Measurements from ENCODE around the gene GXYLT2.

Gene GXYLT2

DNA sequence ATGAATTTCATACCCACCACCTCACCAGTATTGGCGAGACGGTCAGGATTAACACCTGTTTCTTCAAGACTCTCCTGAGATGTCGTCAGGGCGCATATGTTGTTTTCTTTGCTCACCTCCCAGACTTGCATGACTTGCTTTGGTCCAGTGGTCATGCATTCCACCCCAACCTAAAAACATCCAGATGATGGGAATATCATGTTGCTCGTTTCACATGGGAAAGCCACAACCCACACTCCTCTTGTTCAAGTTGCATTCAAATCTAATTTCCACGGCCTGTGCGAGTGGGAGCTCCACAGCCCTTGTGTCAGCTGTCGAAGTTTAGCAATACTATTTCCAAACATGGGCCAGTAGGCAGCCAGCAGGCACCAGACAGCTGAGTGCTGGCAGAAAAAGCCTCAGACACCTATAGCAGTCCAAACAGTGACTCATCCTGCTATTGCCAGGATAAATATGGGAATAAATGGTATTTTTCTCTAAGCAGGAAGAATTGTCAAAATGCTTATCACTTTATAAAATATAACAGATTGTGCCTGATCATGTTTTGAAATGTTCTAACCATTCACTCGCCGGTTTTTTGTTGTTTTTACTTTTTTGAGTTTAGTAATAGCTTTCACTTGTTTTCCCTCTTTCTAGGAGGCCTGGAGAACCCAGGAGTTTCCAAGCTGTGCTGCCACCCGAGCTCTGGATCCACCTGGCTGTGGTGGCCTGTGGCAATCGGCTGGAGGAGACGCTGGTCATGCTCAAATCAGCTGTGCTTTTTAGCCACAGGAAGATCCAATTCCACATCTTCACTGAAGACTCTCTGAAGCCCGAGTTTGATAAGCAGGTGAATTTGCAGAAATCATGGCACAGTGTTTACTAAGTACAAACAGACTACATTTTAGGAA lies 20.1 kb downstream of the GXYLT2 start:
- H3K4me3 ChIP-seq (ENCODE audit: control insufficient read depth, low read depth, low read length), result no peak overlapping the region
- DNase-seq (ENCODE audit: low read depth), result peak; percentile 85
- TF ChIP-seq, protein P1, sequence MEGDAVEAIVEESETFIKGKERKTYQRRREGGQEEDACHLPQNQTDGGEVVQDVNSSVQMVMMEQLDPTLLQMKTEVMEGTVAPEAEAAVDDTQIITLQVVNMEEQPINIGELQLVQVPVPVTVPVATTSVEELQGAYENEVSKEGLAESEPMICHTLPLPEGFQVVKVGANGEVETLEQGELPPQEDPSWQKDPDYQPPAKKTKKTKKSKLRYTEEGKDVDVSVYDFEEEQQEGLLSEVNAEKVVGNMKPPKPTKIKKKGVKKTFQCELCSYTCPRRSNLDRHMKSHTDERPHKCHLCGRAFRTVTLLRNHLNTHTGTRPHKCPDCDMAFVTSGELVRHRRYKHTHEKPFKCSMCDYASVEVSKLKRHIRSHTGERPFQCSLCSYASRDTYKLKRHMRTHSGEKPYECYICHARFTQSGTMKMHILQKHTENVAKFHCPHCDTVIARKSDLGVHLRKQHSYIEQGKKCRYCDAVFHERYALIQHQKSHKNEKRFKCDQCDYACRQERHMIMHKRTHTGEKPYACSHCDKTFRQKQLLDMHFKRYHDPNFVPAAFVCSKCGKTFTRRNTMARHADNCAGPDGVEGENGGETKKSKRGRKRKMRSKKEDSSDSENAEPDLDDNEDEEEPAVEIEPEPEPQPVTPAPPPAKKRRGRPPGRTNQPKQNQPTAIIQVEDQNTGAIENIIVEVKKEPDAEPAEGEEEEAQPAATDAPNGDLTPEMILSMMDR (conservative IDR thresholded peaks at IDR 0.05; ENCODE audit: control insufficient read depth, insufficient read depth, low read depth, low read length), result no peak

DNA sequence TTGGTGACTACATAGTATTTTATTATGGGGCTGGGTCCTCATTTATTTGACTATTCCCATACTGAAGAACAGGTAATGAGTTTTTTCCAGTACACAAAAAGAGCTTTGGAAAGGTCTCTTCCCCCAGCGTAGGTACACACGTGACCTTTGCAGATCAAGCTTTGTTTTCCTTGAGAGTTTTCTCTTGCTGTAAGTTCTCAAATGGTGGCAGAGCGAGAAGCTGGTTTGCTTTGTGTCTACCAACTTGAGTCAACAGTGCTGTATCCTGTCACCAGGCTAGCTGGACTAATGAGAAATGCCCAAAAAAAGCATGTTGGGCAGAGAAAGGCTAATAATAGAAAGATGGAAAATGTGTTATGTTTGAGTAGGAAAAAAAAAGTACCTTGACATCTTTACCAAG lies 21.7 kb downstream of the GXYLT2 start:
- TF ChIP-seq, protein P1 (conservative IDR thresholded peaks at IDR 0.05; ENCODE audit: control insufficient read depth, insufficient read depth, low read depth, low read length), result no peak
- no peak for DNase-seq (ENCODE audit: low read depth)
- H3K4me3 ChIP-seq (ENCODE audit: control insufficient read depth, low read depth, low read length), result no peak overlapping the region

DNA sequence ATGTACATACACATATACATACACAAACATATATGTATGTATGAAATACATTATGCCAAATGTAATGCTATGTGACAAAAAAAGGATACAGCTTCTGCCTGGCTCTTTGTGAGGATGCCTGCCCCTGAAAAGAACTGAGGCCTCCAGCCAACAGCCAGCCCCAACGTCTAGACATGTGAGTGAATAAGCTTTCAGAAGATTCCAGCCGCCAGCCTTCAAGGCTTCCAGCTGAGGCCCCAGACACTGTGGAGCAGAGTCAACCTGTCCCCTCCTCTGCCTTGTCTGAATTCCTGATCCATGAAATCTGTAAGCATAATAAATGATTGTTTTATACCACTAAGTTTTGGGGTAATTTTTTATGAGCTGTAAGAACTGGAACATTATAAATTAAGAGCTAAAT lies 24.7 kb downstream of the GXYLT2 start:
- no peak for DNase-seq (ENCODE audit: low read depth)
- TF ChIP-seq, protein P1 (conservative IDR thresholded peaks at IDR 0.05; ENCODE audit: control insufficient read depth, insufficient read depth, low read depth, low read length), result no peak
- no peak overlapping the region for H3K4me3 ChIP-seq (ENCODE audit: control insufficient read depth, low read depth, low read length)

DNA sequence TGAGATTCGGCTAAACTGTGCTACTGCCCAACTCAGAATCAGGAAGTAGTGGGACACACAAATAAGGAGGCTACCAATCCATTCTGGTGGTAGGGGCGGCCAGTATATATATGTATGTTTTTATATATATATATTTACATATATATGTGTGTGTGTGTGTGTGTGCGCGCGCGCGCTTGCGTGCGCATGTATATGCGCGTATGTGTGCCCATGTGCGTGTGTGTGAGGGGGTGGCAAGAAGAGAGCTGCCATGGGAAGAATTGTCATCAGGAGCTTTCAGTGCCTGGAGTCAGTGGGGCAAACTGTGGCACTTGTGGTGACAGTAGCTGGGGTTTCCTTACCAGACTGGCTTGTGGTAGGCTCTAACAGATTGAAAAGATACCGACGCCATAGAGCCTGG lies 26.5 kb downstream of the GXYLT2 start:
- H3K4me3 ChIP-seq (ENCODE audit: control insufficient read depth, low read depth, low read length), result no peak overlapping the region
- no peak for DNase-seq (ENCODE audit: low read depth)
- TF ChIP-seq, protein P1 (conservative IDR thresholded peaks at IDR 0.05; ENCODE audit: control insufficient read depth, insufficient read depth, low read depth, low read length), result no peak

DNA sequence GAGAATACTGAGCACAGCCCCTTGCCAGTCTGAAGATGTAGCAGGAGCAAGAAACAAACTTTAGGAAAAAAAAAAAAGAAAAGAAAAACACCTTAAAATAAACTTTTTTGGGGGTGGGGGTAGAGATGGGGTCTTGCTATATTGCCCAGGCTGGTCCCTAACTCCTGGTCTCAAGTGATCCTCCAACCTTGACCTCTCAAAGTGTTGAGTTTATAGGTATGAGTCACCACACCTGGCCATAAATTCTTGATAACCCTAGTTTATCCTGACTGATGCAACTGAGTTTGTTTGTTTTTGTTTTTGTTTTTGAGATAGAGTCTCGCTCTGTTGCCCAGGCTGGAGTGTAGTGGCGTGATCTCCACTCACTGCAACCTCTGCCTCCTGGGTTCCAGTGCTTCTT lies 28.4 kb downstream of the GXYLT2 start:
- no peak overlapping the region for H3K4me3 ChIP-seq (ENCODE audit: control insufficient read depth, low read depth, low read length)
- no peak for DNase-seq (ENCODE audit: low read depth)
- TF ChIP-seq, protein P1 (conservative IDR thresholded peaks at IDR 0.05; ENCODE audit: control insufficient read depth, insufficient read depth, low read depth, low read length), result no peak

DNA sequence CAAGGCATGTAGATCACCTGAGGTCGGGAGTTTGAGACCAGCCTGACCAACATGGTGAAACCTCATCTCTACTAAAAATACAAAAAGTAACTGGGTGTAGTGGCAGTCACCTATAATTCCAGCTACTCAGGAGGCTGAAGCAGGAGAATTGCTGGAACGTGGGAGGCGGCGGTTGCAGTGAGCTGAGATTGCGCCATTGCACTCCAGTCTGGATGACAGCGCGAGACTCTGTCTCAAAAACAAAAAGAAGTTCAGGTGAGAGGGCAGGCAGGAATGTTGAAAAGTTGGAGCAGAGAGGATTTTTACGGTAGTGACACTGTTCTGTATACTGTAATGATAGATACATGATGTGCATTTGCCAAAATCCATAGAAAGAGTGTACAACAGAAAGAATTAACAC lies 31.7 kb downstream of the GXYLT2 start:
- no peak for DNase-seq (ENCODE audit: low read depth)
- no peak overlapping the region for H3K4me3 ChIP-seq (ENCODE audit: control insufficient read depth, low read depth, low read length)
- TF ChIP-seq, protein P1 (conservative IDR thresholded peaks at IDR 0.05; ENCODE audit: control insufficient read depth, insufficient read depth, low read depth, low read length), result no peak

Data from fibroblast of mammary gland (primary cell).